HL-60/S4 (cell line): ENCODE measurements around the gene CDC42.
"Not testable (repeated sequence)": the region's sequence is repeated elsewhere in the genome, so short reads cannot be mapped to it uniquely, and the experiment has no call there.

Experiments
- in situ Hi-C: fragments of 300-500 bp; cut with MboI; formaldehyde crosslinking; loops from 2 replicates; pipeline ENCODE4 v1.14.3; 2022; ENCODE audit warnings: low sequenced_read_pairs

Gene CDC42

DNA sequence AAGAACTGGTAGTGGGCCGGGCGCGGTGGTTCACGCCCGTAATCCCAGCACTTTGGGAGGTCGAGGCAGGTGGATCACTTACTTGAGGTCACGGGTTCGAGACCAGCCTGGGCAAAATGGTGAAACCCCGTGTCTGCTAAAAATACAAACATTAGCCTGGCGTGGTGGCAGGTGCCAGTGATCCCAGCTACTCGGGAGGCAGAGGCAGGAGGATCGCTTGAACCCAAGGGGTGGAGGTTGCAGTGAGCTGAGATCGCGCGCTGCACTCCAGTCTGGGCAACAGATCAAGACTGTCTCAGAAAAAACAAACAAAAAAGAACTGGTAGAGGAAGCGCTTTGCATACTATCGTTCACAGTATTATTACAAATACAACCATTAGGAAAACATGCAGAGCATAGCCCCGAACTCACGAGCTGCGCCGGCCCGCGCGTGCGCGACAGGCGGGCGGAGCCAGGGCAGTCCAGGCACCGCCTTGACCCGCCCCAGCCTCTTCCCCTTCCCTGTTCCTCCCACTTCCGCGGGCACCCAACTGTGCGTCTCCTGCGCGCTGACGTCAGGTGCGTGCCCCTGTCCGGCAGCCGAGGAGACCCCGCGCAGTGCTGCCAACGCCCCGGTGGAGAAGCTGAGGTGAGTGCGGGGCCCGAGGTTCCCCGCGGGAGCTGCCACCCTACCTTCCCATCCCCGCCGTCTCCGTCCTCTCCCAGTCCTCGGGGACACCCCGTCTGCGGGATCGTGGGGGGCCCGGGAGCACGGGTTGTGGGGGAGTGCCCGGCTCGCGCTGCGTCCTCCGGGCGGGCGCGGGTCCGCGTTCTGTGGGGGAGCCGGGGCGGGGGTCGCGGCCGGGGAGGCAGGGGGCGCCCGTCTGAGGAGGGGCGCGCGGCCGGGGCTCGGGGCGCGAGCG, at the start of gene CDC42:
CDC42 (plus strand) TSS at position 595 of the 902 bp plus-strand sequence. CDS start 25,770 bp downstream, outside the sequence.
- in situ Hi-C loops = no loop called here

DNA sequence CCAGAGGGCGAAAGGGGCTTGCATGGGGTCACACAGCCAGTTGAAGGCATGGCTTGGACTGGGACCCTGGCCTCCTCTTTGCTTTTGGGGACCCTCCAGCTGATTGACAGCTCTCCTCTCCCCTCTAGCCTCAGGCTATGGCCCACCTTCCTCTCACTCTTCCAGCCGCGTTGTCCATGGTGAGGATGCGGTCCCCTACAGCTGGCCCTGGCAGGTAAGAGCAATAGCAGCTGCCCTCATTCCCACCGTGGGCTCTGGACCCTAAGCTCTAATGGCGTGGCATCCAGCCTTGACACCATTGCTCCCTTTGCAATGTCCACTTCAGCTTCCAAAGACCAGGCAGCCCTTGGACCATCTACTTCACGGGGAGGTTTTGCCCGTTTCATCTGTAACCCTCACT, 49.6 kb upstream of the CDC42 start:
- in situ Hi-C loops = not testable (repeated sequence)

DNA sequence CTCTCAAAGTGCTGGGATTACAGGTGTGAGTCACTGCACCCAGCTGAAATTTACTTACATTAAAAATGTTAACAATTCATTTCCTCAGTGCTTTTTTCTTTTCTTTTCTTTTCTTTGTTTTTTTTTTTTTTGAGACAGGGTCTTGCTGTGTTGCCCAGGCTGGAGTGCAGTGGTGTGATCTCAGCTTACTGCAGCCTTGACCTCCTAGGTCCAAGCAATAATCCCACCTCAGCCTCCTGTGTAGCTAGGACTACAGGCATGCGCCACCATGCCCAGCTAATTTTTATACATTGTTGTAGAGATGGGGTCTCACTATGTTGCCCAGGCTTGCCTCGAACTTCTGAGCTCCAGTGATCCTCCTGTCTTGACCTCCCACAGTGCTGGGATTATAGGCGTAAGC, 48.5 kb upstream of the CDC42 start:
- in situ Hi-C loops = not testable (repeated sequence)

DNA sequence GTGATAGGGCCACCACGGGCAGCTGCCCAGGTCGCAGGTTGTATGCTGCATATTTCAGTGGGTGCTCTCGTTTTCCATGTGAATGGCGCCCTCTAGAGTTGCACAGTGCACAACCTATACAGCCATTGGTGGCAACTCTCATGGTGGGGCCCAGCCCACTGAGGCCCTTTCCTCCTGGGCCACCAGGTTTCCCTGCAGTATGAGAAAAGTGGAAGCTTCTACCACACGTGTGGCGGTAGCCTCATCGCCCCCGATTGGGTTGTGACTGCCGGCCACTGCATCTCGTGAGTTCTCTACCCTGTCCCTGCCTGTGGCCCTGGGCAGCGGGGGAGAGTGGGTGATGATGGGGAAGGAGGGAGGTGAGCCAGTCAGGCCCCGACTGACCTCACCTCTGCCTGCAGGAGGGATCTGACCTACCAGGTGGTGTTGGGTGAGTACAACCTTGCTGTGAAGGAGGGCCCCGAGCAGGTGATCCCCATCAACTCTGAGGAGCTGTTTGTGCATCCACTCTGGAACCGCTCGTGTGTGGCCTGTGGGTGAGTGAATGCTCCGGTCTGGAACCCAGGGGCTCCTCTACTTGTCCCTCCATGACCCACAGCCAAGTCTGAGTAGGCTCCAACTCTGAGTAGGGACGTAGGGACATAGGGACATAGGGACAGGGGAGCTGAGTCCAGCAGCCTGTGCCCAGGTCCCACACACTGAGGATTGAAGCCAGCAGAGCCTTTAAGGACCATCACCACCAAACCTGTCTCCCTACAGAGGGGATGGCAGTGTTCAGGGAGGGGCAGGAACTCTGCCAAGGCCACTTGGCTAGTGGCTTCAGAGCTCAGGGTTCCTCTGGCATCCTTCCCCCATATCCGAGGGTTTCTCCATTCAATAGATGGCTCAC, 47.0 kb upstream of the CDC42 start:
- in situ Hi-C loops = not testable (repeated sequence)

DNA sequence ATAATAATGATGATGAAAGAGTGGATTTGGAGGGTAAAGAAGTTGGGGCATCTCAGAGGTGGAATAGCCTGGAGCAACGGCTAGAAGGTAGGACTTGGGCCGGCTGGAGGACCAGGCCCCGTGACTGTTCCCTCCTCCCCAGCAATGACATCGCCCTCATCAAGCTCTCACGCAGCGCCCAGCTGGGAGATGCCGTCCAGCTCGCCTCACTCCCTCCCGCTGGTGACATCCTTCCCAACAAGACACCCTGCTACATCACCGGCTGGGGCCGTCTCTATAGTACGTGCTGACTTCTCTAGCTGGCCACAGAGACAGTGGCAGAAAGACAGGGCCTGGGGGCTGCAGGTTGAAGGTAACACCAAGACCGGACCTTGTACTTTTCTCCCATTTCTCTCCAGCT, 45.8 kb upstream of the CDC42 start:
- in situ Hi-C loops = not testable (repeated sequence)

DNA sequence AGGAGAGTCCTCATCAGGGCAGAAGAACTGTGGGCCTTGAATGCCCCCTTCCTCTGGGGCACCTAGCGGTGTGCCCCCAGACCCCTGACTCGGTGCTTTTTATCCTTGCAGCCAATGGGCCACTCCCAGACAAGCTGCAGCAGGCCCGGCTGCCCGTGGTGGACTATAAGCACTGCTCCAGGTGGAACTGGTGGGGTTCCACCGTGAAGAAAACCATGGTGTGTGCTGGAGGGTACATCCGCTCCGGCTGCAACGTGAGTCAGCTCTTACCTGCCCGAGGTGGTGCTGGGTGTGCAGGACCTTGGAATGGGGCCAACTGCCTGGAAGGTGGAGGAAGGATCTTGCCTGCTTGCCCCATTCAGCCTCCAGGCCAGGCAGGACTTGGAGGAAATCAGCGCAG, 45.2 kb upstream of the CDC42 start:
- in situ Hi-C loops = not testable (repeated sequence)

DNA sequence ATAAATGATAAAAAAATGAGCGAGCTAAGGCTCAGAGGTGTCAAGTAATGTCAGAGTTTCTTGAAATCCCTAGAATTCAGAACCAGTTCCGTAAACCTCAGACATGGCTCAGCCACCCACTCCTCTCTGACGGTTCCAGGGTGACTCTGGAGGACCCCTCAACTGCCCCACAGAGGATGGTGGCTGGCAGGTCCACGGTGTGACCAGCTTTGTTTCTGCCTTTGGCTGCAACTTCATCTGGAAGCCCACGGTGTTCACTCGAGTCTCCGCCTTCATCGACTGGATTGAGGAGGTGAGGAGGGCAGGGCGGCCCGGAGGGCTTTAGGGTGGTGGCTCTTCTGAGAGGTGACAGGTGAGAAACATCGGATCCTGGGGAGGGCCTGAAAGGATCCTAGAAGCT, 42.9 kb upstream of the CDC42 start:
- in situ Hi-C loops = not testable (repeated sequence)

DNA sequence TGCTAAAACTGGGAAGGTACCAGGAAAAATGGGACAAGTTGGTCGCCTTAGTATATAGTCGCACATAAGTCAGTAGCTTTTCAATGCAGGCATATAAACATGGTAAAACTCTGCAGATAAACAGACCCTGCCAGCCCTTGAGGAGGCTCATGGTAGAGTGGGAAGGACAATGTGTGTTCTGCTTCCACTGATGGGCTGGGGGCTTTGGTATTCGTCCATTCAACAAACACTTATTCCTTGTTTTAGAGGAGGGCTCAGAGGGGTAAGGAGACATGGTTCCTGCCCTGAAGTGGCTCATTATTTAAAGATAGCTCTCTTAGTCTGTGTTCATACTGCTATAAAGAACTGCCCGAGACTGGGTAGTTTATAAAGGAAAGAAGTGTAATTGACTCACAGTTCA, 39.8 kb upstream of the CDC42 start:
- in situ Hi-C loops = not testable (repeated sequence)

DNA sequence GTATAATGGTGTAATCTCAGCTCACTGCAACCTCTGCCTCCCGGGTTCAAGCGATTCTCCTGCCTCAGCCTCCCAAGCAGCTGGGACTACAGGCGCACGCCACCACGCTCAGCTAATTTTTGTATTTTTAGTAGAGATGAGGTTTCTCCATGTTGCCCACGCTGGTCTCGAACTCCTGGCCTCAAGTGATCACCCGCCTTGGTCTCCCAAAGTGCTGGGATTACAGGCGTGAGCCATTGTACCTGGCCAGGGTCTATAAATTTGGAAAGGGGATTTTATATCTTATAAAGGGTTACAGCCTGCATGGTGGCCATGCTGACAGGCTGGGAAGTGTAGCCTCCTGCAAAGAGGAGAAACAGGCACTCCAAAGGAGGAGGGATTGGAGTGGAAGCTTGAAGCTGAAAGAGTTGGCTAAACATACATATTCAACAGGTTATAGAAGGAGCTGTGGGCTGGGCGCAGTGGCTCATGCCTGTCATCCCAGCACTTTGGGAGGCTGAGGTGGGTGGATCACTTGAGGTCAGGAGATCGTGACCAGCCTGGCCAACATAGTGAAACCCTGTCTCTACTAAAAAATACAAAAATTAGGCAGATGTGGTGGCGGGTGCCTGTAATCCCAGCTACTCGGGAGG, 37.8 kb upstream of the CDC42 start:
- in situ Hi-C loops = not testable (repeated sequence)

DNA sequence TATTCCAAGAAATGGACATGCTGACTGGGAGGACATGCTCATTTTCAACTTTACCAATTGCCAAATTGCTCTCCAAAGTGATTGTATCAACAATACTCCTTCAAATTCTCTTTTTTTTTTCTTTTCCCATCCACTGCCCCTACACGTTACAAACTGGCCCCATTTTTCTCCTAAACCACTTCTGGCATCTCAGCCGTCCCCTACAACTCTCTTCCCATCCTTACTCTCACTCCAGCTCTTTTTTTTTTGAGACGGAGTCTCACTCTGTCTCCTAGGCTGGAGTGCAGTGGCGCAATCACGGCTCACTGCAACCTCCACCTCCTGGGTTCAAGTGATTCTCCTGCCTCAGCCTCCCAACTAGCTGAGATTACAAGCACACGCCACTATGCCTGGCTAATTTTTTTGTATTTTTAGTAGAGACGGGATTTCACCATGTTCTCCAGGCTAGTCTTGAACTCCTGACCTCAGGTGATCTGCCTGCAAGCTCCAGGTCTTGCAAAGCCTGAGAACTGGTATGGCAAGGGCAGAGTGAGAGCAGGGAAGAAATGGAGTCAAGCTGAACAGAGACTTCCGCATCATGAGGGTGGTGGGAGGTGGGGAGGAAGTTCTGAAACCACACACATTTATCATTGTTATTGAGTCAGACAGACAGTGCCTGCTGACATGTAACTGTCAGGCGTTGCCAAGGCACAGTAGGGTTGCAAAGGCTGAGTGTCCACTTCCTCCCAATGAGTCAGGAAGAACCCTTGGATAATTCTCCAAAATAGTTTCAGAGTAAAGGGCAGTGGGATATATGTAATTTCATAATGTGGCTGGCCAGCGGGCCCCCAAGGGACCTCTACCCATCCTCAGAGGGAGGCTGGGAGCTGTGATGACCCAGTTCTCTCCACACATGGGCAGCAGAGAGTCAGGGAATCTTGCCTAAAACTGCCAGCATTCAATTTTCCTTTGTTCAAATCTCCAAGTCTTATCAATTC, 33.6 kb upstream of the CDC42 start:
- in situ Hi-C loops = no loop called here

DNA sequence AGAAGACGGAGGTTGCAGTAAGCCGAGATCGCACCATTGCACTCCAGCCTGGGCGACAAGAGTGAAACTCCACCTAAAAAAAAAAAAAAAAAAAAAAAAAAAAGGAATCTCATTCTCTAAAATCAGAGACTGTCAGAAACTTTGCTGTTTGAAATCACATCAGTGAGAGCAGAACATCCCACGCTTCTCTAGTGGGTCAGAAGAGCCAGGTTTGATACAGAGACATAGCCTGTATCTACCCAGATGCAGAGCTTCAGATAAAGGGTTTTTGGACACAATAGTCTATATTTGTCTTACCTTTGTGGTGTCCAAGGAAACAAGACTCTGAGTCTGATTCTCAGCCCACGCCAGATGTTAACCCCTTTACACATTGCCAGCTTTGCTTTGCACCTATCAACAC, 31.4 kb upstream of the CDC42 start:
- in situ Hi-C loops = no loop called here

DNA sequence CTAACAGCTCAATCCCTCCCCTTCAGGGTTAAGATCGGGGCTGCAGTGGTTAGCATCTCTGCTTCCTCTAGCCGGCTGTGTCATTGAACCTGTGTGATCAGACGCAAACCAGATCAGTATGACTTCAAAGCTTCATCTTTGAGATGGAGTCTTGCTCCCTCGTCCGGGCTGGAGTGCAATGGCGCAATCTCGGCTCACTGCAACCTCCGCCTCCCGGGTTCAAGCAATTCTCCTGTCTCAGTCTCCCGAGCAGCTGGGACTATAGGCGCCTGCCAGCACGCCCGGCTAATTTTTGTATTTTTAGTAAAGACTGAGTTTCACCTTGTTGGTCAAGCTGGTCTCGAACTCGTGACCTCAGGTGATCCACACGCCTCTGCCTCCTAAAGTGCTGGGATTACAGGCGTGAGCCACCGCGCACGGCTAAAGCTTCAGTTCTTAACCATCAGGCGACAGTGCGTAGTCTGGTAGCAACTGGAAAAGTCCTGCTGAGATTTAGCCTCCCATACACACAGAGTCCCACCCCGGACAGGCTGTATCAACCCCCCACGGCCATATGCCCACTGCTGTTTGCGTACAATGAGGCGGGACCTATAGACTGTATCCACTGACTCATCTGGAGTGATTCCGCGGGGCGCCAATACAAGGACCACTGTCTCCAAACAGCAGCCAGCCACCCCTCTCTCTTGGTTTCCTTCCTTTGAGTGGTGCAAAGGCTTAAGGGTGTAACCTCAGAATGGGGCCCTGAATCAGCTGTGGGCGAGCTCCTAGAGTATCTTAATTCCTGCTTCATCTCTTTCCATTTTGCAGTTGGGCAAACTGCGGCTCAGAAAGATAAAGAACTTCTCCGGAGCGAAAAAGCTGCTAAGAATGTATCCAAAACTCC, 27.8 kb upstream of the CDC42 start:
- in situ Hi-C loops = no loop called here

DNA sequence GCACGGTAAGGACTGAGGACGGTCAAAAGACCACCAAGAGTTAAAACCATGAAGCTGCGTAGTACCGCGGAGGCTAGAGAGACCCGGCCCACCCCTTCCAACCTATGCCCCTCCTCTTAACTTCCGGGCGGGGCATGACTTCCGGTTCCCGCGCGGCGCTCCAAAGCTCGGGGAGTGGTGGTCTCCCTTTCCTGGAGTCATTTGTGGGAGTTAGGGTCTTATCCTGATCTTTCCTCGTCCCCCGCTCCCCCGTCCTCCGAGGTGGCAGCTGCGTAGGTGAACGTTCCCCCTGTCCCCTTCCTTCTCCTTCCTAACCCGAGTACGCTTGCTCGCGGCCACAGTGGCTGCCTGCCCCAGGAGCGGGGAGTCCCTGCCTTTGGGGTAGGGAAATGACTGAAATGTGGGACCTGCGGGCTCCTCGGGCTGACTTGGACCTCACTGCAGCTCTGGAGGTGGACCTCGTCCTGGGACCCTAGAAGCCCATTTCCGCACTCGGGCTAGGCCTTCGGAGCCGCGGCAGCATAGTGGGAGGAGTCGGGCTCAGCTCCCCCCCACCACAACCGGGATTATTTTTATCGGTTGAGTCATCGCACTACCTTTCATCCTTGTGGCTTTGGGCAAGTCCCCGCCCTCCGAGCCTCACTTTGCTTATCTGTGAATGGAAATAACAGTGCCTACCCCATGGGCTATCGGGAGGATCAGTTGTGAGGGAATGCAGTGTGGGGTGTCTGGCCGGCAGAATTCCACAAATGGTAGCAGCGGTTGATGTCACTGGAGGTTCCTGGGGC, 26.9 kb upstream of the CDC42 start:
- in situ Hi-C loops = no loop called here

DNA sequence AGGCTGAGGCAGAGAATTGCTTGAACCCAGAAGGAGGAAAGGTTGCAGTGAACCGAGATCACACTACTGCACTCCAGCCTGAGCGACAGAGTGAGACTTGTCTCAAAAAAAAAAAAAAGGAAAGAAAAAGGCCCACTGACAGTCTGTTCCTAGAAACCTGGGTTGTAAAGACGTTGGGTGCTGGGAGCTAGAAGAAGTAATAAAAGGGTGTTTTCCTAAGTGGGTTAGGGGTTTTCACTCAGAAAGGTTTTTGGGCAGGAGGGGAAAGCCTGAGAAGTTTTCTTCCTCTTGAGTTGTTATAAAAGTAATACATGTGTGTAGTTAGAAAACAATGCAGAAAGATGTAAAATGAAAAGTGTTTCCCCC, 25.6 kb upstream of the CDC42 start:
- in situ Hi-C loops = no loop called here

DNA sequence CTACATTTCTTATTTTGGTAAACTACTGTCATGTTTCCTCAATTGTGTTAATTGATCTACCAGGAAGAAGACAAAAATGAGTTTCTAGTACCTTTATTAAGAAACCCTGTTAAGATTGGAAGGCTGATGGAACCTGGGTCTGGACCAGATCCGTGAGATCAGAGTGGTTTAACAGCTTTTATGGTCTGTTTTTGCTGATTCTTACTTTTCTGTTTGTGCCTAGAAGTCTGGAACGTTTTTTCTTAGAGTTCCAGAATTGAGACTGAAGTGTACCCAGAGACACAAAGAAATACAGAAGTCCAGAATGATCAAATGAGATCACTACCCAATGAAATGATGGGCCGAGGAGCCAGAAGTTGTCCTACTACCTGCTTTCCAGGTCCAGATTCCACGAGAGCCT, 22.5 kb upstream of the CDC42 start:
- in situ Hi-C loops = no loop called here

DNA sequence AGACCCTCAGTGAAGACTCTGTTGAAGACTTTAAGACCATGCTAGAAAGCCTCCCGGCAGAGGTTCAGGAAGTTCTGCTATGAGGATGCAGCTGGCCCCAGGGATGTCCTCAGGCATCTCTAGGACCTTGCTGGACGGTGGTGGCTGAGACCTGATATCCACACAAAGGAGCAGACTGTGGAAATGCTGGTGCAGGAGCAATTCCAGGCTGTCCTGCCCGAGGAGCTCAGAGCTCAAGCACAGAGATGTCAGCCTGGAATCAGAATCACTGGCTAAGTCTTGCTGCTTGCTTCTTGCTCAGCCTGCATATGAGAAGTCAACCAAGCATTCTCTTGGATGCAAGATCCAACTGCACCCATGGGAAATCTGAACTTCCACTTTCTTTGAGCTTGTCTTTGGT, 22.0 kb upstream of the CDC42 start:
- in situ Hi-C loops = no loop called here

DNA sequence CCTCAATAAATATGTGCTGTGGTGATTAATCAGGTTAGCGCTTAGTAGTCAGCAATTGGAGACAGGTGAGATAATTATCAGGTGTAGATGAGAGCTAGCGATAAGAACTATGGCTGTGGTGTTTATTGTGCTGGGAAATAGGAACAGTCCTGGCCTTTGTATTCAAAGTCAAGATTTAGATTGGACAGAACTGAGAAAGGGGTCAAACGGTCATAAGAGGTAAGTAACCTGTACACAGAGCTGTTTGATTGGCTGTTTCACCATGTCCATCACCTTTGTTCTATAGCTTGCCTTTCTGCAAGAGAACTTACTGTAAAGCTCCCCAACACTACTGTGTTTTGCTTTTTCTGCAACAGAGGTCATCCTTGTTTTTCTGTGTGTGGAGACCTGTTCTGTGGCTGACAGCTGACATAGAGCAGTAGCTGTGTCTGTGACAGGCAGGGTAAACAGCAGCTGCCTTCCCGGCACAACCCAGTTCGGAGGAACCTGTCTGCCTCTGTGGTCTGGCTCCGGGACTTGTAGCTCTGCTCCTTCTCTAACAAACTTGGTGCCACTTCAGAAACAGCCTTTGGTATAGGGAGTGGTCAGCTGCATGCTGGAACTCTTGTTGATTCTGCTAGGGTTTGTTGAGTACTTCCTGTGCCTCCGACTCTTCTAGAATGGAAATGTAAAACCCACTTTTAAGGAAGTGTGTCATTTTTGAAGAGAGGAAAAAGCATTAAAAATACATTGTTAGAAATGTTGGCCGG, 21.1 kb upstream of the CDC42 start:
- in situ Hi-C loops = no loop called here

DNA sequence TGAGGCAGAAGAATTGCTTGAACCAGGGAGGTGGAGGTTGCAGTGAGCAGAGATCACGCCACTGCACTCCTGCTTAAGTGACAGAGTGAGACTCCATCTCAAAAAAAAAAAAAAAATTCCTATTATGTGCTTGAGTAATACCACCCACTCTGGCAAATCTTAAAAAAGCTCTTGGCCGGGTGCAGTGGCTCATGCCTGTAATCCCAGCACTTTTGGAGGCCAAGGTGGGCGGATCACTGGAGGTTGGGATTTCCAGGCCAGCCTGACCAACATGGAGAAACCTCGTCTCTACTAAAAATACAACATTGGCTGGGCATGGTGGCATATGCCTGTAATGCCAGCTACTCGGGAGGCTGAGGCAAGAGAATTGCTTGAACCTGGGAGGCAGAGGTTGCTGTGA, 17.7 kb upstream of the CDC42 start:
- in situ Hi-C loops = not testable (repeated sequence)
